A673 (cell line): ENCODE results near the gene PDS5A. TPM values are rescaled to one million over a fixed set of nuclear protein-coding genes. Genes with fewer than 3 reads are reported as not detected.
A peak's percentile ranks its signal among the peaks of the same experiment; 100 is the strongest.

Experiments
- BruUV-seq: library from RNA; stranded (reverse); fragments of 400-500 nt; replicated peaks from 2 replicates; lab custom pipeline; 2021; lab: Mats Ljungman, UMichigan
- CTCF ChIA-PET: fragments of 300-600 bp; sonication (Branson Sonifier 250); formaldehyde crosslinking; loops from one replicate; lab custom pipeline; 2022; ENCODE audit warnings: antibody characterized with exemption; lab: Charles Lee
- POLR2A ChIA-PET: fragments of 300-600 bp; sonication (Branson Sonifier 250); formaldehyde crosslinking; loops from one replicate; lab custom pipeline; 2022; ENCODE audit warnings: antibody characterized with exemption; ENCODE audit not compliant: low non-redundant PET; lab: Charles Lee
- DNase-seq: peaks from one replicate; pipeline ENCODE4 v3.0.0-alpha.2; 2015; ENCODE audit warnings: low spot score
- H3K27ac ChIP-seq: fragments of 200-600 bp; sonication (generic); 2 replicates; pipeline ENCODE4 v1.5.1; 2016; ENCODE audit warnings: mixed run types, low read depth, mild to moderate bottlenecking, mixed read lengths, antibody characterized with exemption, low read length; ENCODE audit not compliant: poor library complexity, severe bottlenecking
- H3K27me3 ChIP-seq: fragments of 200-600 bp; sonication (generic); replicated peaks from 2 replicates; pipeline ENCODE4 v1.6.1; 2017; ENCODE audit warnings: mixed run types, low read depth, mild to moderate bottlenecking, mixed read lengths, antibody characterized with exemption, low read length; ENCODE audit not compliant: insufficient read depth, poor library complexity
- H3K36me3 ChIP-seq: fragments of 200-600 bp; sonication (generic); 2 replicates; pipeline ENCODE4 v1.6.1; 2016; ENCODE audit warnings: mixed run types, mild to moderate bottlenecking, mixed read lengths, antibody characterized with exemption, low read length; ENCODE audit not compliant: insufficient read depth, poor library complexity, severe bottlenecking
- H3K4me1 ChIP-seq: fragments of 200-600 bp; sonication (generic); 2 replicates; pipeline ENCODE4 v1.6.1; 2017; ENCODE audit warnings: mixed run types, mild to moderate bottlenecking, mixed read lengths, antibody characterized with exemption, low read length; ENCODE audit not compliant: insufficient read depth, poor library complexity, severe bottlenecking
- H3K4me3 ChIP-seq: fragments of 200-600 bp; sonication (generic); 2 replicates; pipeline ENCODE4 v1.5.1; 2016; ENCODE audit warnings: low read depth, mixed run types, mild to moderate bottlenecking, mixed read lengths, low read length; ENCODE audit not compliant: poor library complexity, severe bottlenecking
- H3K9me3 ChIP-seq: fragments of 200-600 bp; sonication (generic); 2 replicates; pipeline ENCODE4 v1.6.1; 2016; ENCODE audit warnings: mixed run types, low read depth, mild to moderate bottlenecking, mixed read lengths, antibody characterized with exemption, low read length; ENCODE audit not compliant: poor library complexity, severe bottlenecking
- EZH2 ChIP-seq: fragments of 200-600 bp; sonication (generic); IDR thresholded peaks from 2 replicates; pipeline ENCODE4 v1.6.1; 2017; ENCODE audit warnings: borderline replicate concordance, low read depth, mild to moderate bottlenecking, mixed read lengths, antibody characterized with exemption, low read length; ENCODE audit not compliant: poor library complexity, severe bottlenecking
- intact Hi-C: fragments of 100-400 bp; cut with micrococcal nuclease; formaldehyde crosslinking; loops from one replicate; pipeline ENCODE4 v1.10.0; 2022; ENCODE audit not compliant: unreplicated experiment
- total RNA-seq: library from RNA; stranded (reverse); gene quantifications from 2 replicates; pipeline ENCODE4 v1.2.3, GENCODE V29; 2021
- TF ChIP-seq, protein P1 (sequence below): fragments of 300-800, 200-600 bp; sonication (generic); conservative IDR thresholded peaks from 2 replicates; pipeline ENCODE4 v1.5.1; 2017; ENCODE audit warnings: low read depth, mild to moderate bottlenecking, antibody characterized with exemption, low read length, moderate library complexity, mixed read lengths

Gene PDS5A
- total RNA-seq, 1 experiment from 2014 or later, result 104 TPM

DNA sequence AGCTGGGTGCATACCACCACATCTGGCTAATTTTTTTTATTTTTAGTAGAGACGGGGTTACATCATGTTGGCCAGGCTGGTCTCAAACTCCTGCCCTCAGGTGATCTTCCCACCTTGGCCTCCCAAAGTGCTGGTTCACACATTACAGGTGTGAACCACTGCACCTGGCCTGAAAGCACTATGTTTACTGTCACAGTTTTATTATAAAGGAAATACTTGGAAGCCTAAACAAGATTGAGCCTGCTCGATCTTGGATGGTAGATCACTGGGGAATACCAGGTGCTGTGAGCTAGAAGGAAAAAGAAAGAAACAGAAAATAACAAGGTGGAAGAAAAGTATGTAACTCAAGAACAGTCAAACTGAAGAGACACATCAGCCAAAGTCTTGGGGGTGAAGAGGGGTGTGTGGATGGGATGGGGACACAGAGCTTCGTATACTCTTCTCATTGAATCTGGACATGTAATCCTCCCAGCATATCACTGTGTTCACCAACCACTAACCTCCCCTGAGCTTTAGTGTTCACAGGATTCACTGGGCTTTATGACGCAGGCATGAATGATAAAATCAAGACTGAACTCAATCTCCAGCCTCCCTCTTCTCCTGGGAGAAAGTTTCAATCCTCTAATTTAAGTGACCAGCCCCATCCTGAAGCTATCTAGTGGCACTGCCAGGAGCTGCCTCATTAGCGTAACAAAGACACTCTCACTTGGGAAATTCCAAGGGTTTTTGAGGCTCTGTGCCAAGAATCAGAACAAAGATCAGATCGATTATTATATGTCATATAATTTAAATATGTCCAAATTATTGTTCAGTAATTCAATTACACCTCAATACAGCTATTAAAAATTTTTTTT, 40.9 kb downstream of the PDS5A start:
- intact Hi-C loops, result no loop called here
- Histone ChIP-seq H3K27me3 (no peaks in the 10 kb centered on the region), H3K9me3 (no peaks in the 10 kb centered on the region), H3K4me3 (no peak overlapping the region), H3K27ac (peak overlapping the region; percentile 37), H3K4me1 (peaks cover 33% of the 10 kb centered on the region), H3K36me3 (no peaks in the 10 kb centered on the region)
- no TSS peak for BruUV-seq
- ChIA-PET POLR2A (interaction anchor here (0.7 kb wide), 1 partner anchor 394 kb away, joined by 3 read pairs; no protein-coding TSS in a partner anchor), CTCF (no interaction called here)
- TF ChIP-seq EZH2, result no peak
- TF ChIP-seq, protein P1, sequence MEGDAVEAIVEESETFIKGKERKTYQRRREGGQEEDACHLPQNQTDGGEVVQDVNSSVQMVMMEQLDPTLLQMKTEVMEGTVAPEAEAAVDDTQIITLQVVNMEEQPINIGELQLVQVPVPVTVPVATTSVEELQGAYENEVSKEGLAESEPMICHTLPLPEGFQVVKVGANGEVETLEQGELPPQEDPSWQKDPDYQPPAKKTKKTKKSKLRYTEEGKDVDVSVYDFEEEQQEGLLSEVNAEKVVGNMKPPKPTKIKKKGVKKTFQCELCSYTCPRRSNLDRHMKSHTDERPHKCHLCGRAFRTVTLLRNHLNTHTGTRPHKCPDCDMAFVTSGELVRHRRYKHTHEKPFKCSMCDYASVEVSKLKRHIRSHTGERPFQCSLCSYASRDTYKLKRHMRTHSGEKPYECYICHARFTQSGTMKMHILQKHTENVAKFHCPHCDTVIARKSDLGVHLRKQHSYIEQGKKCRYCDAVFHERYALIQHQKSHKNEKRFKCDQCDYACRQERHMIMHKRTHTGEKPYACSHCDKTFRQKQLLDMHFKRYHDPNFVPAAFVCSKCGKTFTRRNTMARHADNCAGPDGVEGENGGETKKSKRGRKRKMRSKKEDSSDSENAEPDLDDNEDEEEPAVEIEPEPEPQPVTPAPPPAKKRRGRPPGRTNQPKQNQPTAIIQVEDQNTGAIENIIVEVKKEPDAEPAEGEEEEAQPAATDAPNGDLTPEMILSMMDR, result no peak
- peak; percentile 54 for DNase-seq

DNA sequence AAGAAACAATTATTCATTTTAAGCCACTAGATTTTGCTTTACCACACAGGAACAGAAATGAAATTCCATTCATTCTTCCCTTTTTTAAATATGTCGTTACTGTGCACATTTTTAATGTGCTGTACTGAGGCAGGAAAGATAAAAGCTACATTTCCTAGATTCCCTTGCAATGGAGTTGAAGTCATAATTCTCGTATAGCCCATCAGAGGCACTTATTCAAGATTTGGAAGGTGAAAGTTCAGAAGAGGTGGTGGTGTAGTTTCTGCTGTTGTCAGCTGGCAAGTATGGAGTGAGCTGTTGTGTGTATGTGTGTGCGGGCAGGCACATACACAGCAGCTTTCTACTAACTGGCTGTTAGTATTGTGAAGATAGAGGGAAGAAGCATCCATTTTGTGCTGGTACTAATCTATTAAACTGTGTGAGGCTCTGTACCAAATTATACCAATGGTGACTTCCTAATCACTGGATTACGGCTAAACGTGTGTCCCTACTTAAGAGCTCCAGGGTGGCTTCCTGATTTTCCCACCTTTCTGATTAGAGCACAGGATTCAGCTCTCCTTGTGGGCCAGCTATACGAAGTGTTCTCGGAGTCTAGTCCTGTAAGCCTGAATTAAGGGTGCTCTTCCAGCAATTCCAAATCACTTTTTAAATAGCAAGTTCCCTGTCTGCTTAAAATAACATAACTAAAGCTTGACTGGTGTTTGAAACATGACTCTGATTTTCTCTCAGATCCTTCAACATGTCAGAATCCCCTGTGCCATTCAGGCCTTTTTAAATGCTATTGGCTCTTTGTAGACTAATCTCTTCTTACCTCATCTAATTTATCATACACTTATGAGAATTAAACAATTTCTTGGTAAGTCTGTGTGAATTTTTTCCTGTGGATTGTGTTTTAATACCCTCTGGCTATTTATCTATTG, 43.8 kb downstream of the PDS5A start:
- peaks cover 33% of the 10 kb centered on the region for H3K4me1 ChIP-seq
- no peaks in the 10 kb centered on the region for H3K27me3 ChIP-seq
- peak overlapping the region; percentile 62 for H3K27ac ChIP-seq
- H3K4me3 ChIP-seq, result peak overlapping the region; percentile 2
- no peaks in the 10 kb centered on the region for H3K36me3 ChIP-seq
- BruUV-seq, result no TSS peak
- CTCF ChIA-PET, result no interaction called here
- intact Hi-C loops, result no loop called here
- TF ChIP-seq EZH2, result no peak
- TF ChIP-seq, protein P1, result no peak
- peak; percentile 37 for DNase-seq
- POLR2A ChIA-PET, result interaction anchor here (0.6 kb wide), 1 partner anchor 187 kb away, joined by 4 read pairs; no protein-coding TSS in a partner anchor
- H3K9me3 ChIP-seq, result no peaks in the 10 kb centered on the region

DNA sequence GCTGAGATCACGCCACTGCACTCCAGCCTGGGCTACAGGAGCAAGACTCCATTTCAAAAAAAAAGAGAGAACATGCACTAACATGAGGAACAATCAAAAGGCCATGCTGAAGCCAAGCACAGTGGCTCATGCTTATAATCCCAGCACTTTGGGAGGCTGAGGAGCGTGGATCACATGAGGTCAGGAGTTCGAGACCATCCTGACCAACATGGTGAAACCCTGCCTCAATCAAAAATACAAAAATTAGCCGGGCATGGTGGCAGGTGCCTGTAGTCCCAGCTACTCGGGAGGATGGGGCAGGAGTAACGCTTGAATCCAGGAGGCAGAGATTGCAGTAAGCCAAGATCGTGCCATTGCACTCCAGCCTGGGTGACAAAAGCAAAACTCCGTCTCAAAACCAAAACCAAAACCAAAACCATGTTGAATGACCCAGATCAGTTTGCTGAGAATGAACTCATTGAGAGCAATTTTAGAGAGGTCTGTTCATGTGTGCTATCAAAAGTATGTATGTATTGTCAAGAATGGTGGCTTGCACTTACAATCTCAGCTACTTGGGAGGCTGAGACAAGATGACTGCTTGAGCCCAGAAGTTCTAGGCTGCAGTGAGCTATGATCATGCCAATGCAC, 44.8 kb downstream of the PDS5A start:
- TF ChIP-seq EZH2, result no peak
- TF ChIP-seq, protein P1, result no peak
- H3K9me3 ChIP-seq, result no peaks in the 10 kb centered on the region
- intact Hi-C loops, result no loop called here
- POLR2A ChIA-PET, result no interaction called here
- peak overlapping the region; percentile 62 for H3K27ac ChIP-seq
- H3K4me1 ChIP-seq, result peaks cover 37% of the 10 kb centered on the region
- H3K27me3 ChIP-seq, result no peaks in the 10 kb centered on the region
- CTCF ChIA-PET, result no interaction called here
- DNase-seq, result no peak
- H3K36me3 ChIP-seq, result peaks cover 2% of the 10 kb centered on the region
- H3K4me3 ChIP-seq, result peak overlapping the region; percentile 2
- no TSS peak for BruUV-seq
